Body of pancreas (tissue), 4 donors: Measurements from ENCODE around the gene ZBTB20.

Source experiments
- CTCF ChIP-seq, 7 experiments: fragments of 450-650 bp in 4 of 7; fragments of 200-600 bp in 3 of 7; sonication (generic) in 3 of 7; IDR thresholded peaks; one replicate each; pipeline ENCODE4 v1.5.1; 2016 to 2019; ENCODE audit warnings: antibody characterized with exemption in 7 of 7
- POLR2A ChIP-seq, 3 donors: fragments of 450-650 bp; IDR thresholded peaks; one replicate each; pipeline ENCODE4 v1.6.1; 2016; ENCODE audit warnings: antibody characterized with exemption in 3 of 3, mild to moderate bottlenecking in 2 of 3

GRCh38 chr3:114867359-114867758, 279.7 kb downstream of the ZBTB20 start:
- no peak for TF ChIP-seq CTCF (IDR thresholded peaks at IDR 0.05)
- no peak for TF ChIP-seq POLR2A (IDR thresholded peaks at IDR 0.05)
